Measurements from ENCODE around the gene AKNA. TPM values are rescaled to one million over a fixed set of nuclear protein-coding genes. Genes with fewer than 3 reads are reported as not detected.

Gene AKNA
- total and polyA plus RNA-seq, 2 of the 8 experiments (the other 6 are each of a cell fraction or from before 2014, with no cell fraction given) = 21.0 to 27.4 TPM

GRCh38 chr9:114411452-114411851, 23.7 kb upstream of the AKNA start:
- Histone ChIP-seq H3K79me1 (ENCODE audit: low read depth, low read length) (no peaks in the 10 kb centered on the region), H3K79me2 (ENCODE audit: control insufficient read depth in 1 of 2, insufficient read depth in 2 of 2, low read length in 2 of 2) (no peaks in the 10 kb centered on the region), H2BK5ac (ENCODE audit: low read depth, low read length) (no peak overlapping the region), H3K36me3 (ENCODE audit: control insufficient read depth in 2 of 4, insufficient read depth in 4 of 4, low read length in 3 of 4) (no peaks in the 10 kb centered on the region; a peak in 1 of 8 replicates), H2AK5ac (ENCODE audit: low read depth, low read length) (no peak overlapping the region), H2BK12ac (ENCODE audit: low read depth, low read length) (no peak overlapping the region; the same call in 1 of the 2 replicates), H3K9ac (replicated peaks in 1 of 4; ENCODE audit: extremely low read depth in 1 of 4, low read depth in 3 of 4, low read length in 3 of 4) (no peak overlapping the region), H3K4ac (replicated peaks; ENCODE audit: insufficient read length, low read depth, low read length) (no peak overlapping the region), H3K14ac (ENCODE audit: insufficient read length) (no peak overlapping the region), H3K56ac (replicated peaks; ENCODE audit: insufficient read length, low read depth, low read length) (no peak overlapping the region), H3K27me3 (replicated peaks in 1 of 4; ENCODE audit: control insufficient read depth in 3 of 4, extremely low read depth in 1 of 4, insufficient read depth in 3 of 4, low read length in 3 of 4) (no peaks in the 10 kb centered on the region), H3K18ac (ENCODE audit: extremely low read depth, low read length) (no peak overlapping the region), H3K4me3 (ENCODE audit: extremely low read depth in 1 of 4, insufficient read depth in 2 of 4, low read depth in 3 of 4, low read length in 4 of 4) (no peak overlapping the region), H2BK15ac (ENCODE audit: low read length) (peak overlapping the region; percentile 61; the same call in 1 of the 2 replicates), H3K4me1 (replicated peaks in 1 of 4; ENCODE audit: control insufficient read depth in 3 of 4, insufficient read depth in 4 of 4, low read length in 3 of 4) (peaks cover 6 to 14% (median 7%) of the 10 kb centered on the region in 4 experiments), H2BK120ac (replicated peaks; ENCODE audit: low read depth, low read length) (no peak overlapping the region), H2AFZ (ENCODE audit: low read length) (no peak overlapping the region), H4K8ac (ENCODE audit: extremely low read depth, insufficient read depth, low read length) (no peak overlapping the region), H4K91ac (replicated peaks; ENCODE audit: insufficient read length, low read length) (no peak overlapping the region), H2BK20ac (ENCODE audit: low read length) (no peak overlapping the region), H4K5ac (ENCODE audit: insufficient read length, low read depth, low read length) (no peak overlapping the region), H3K9me3 (ENCODE audit: insufficient read depth in 2 of 2, low read depth in 1 of 2, low read length in 1 of 2) (no peaks in the 10 kb centered on the region), H4K20me1 (replicated peaks in 1 of 2; ENCODE audit: control insufficient read depth in 1 of 2, insufficient read depth in 2 of 2, low read length in 2 of 2) (no peaks in the 10 kb centered on the region), H3K23ac (ENCODE audit: insufficient read length) (no peak overlapping the region), H3K4me2 (ENCODE audit: insufficient read depth in 1 of 2, low read depth in 2 of 2, low read length in 2 of 2) (no peak overlapping the region), H3K23me2 (ENCODE audit: low read depth, low read length) (no peaks in the 10 kb centered on the region), H3K27ac (ENCODE audit: low read depth, low read length) (no peak overlapping the region)
- DNase-seq (ENCODE audit: low read depth in 1 of 2, low spot score in 2 of 2) = no peak
- CTCF ChIA-PET (ENCODE audit: partially characterized antibody) = interaction anchor here (1.1 to 7.0 kb wide), 5 partner anchors 9 to 243 kb away, joined by 3 to 116 read pairs (median 3); partner anchors contain the start of gene TEX53
- POLR2A ChIA-PET (ENCODE audit: partially characterized antibody) = interaction anchor here (1.0 to 1.1 kb wide), 2 partner anchors 15 to 91 kb away, joined by 3 read pairs; no protein-coding TSS in a partner anchor
- 95% methylated on average over 6 of the region's 6 CpGs; no CpG with 5 or more reads in 1 of the 2 experiments for WGBS, 2 experiments (ENCODE audit: extremely low coverage in 1 of 2, insufficient coverage in 1 of 2, insufficient read length in 1 of 2, insufficient replicate concordance in 2 of 2, low coverage in 1 of 2, low lambda C conversion rate in 2 of 2, missing lambda C conversion rate in 1 of 2)
- no peak for FAIRE-seq
- no peak for TF ChIP-seq EGR1 (IDR thresholded peaks at IDR 0.05; ENCODE audit: borderline replicate concordance, low read depth, low read length)
- TF ChIP-seq BRCA1 (IDR thresholded peaks at IDR 0.05; ENCODE audit: low read depth, low read length) = no peak
- no peak for TF ChIP-seq SP2 (IDR thresholded peaks at IDR 0.05; ENCODE audit: low read length)
- no peak for TF ChIP-seq SP1 (IDR thresholded peaks at IDR 0.05; ENCODE audit: low read depth, low read length)
- TF ChIP-seq TAF1 (IDR thresholded peaks at IDR 0.05; ENCODE audit: low read depth, low read length) = no peak
- no peak for TF ChIP-seq FOSL1 (IDR thresholded peaks at IDR 0.05; ENCODE audit: insufficient read depth, low read depth, low read length)
- no peak for TF ChIP-seq HDAC2 (IDR thresholded peaks at IDR 0.05; ENCODE audit: borderline replicate concordance in 1 of 2, low read depth in 2 of 2, low read length in 2 of 2)
- no peak for TF ChIP-seq KDM1A (IDR thresholded peaks at IDR 0.05; ENCODE audit: borderline replicate concordance, low read length)
- TF ChIP-seq, protein P1, sequence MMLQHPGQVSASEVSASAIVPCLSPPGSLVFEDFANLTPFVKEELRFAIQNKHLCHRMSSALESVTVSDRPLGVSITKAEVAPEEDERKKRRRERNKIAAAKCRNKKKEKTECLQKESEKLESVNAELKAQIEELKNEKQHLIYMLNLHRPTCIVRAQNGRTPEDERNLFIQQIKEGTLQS (IDR thresholded peaks at IDR 0.05; ENCODE audit: insufficient read depth, low read depth, low read length) = no peak
- TF ChIP-seq NANOG (IDR thresholded peaks at IDR 0.05; ENCODE audit: insufficient read depth, low read depth, low read length, poor library complexity, severe bottlenecking) = no peak
- no peak for TF ChIP-seq CEBPB (IDR thresholded peaks at IDR 0.05; ENCODE audit: low read depth, low read length)
- TF ChIP-seq RFX5 (IDR thresholded peaks at IDR 0.05; ENCODE audit: borderline replicate concordance, low read depth, low read length) = no peak
- TF ChIP-seq SIN3A (conservative IDR thresholded peaks at IDR 0.05 in 1 of 2, IDR thresholded peaks at IDR 0.05 in 1 of 2; ENCODE audit: low read depth in 1 of 2, low read length in 2 of 2) = no peak
- TF ChIP-seq SRF (IDR thresholded peaks at IDR 0.05; ENCODE audit: low read depth, low read length) = no peak
